NCI-H524 (cell line): ENCODE data around the gene BLZF1.
"Not testable (repeated sequence)": the region's sequence is repeated elsewhere in the genome, so short reads cannot be mapped to it uniquely, and the experiment has no call there.

Experiments
- DNase-seq, 2 experiments: peaks; one replicate each; lab custom pipeline; 2025; lab: John Stamatoyannopoulos, UW

Gene BLZF1

GRCh38 chr1:169361281-169361680 is 6.7 kb upstream of the BLZF1 start:
- DNase-seq, result no peak

GRCh38 chr1:169363046-169363730 is 4.8 kb upstream of the BLZF1 start:
- no peak for DNase-seq

GRCh38 chr1:169364948-169365347 is 3.0 kb upstream of the BLZF1 start:
- no peak for DNase-seq

GRCh38 chr1:169367096-169367685 is 804 bp upstream of the BLZF1 start:
- peak; percentile 3 to 30 for DNase-seq

GRCh38 chr1:169368406-169368769 is 393 bp downstream of the BLZF1 start:
- DNase-seq, result no peak

GRCh38 chr1:169371404-169371803 is 3.4 kb downstream of the BLZF1 start:
- no peak for DNase-seq

- no peak for DNase-seq
Measured at GRCh38 chr1:169381162-169381561, 13.2 kb downstream of the BLZF1 start.

- DNase-seq, result no peak
Measured at GRCh38 chr1:169383449-169383848, 15.5 kb downstream of the BLZF1 start.

GRCh38 chr1:169387399-169387798 is 19.4 kb downstream of the BLZF1 start:
- no peak for DNase-seq

GRCh38 chr1:169390303-169390702 is 22.3 kb downstream of the BLZF1 start:
- DNase-seq, result no peak

GRCh38 chr1:169392406-169392805 is 24.4 kb downstream of the BLZF1 start:
- DNase-seq, result no peak

GRCh38 chr1:169395955-169396354 is 28.0 kb downstream of the BLZF1 start:
- DNase-seq, result no peak

- not testable (repeated sequence) for DNase-seq
Measured at GRCh38 chr1:169402578-169402977, 34.6 kb downstream of the BLZF1 start.

GRCh38 chr1:169408340-169408739 is 40.3 kb downstream of the BLZF1 start:
- not testable (repeated sequence) for DNase-seq

- no peak for DNase-seq
Measured at GRCh38 chr1:169414952-169415351, 47.0 kb downstream of the BLZF1 start.

- DNase-seq, result no peak
Measured at GRCh38 chr1:169421309-169421708, 53.3 kb downstream of the BLZF1 start.

GRCh38 chr1:169426174-169426705 is 58.2 kb downstream of the BLZF1 start:
- peak; percentile 42 to 79 for DNase-seq

GRCh38 chr1:169427081-169427641 is 59.2 kb downstream of the BLZF1 start, which contains the start of gene CCDC181:
TSS of gene CCDC181 (minus strand) at chr1:169427474. CDS start at chr1:169424927, 2,547 bp downstream.
- DNase-seq, result peak; percentile 88 to 96
